IMR-90 (cell line): ENCODE results near the gene TNKS1BP1. TPM values are rescaled to one million over a fixed set of nuclear protein-coding genes. Genes with fewer than 3 reads are reported as not detected.

ENCODE experiments used
- ATAC-seq: fragments of 200-7000 bp; cut with Tn5 transposase; 2 replicates; pipeline ENCODE4 v1.9.1; 2020; ENCODE audit warnings: low read depth, mild to moderate bottlenecking, moderate library complexity
- BruUV-seq: library from RNA; stranded (reverse); fragments of 400-500 nt; replicated peaks from 2 replicates; lab custom pipeline; 2021; lab: Mats Ljungman, UMichigan
- CTCF ChIA-PET: fragments of 300-600 bp; formaldehyde crosslinking; extraction: SDS; loops from one replicate; lab custom pipeline; 2021; ENCODE audit warnings: antibody characterized with exemption; lab: Yijun Ruan, JAX
- POLR2A ChIA-PET: fragments of 300-600 bp; sonication (Branson Sonifier 250); formaldehyde crosslinking; loops from one replicate; lab custom pipeline; 2022; ENCODE audit warnings: antibody characterized with exemption; ENCODE audit not compliant: unreplicated experiment; lab: Charles Lee
- DNase-seq: peaks from one replicate; pipeline ENCODE4 v3.0.0; 2013
- H2AFZ ChIP-seq: replicated peaks from 2 replicates; pipeline ENCODE3; 2013; ENCODE audit warnings: low read length, mild to moderate bottlenecking; ENCODE audit not compliant: poor library complexity
- H2AK5ac ChIP-seq: 2 replicates; pipeline ENCODE4 v1.6.1; 2013; ENCODE audit warnings: low read depth, low read length, inconsistent platforms
- H2AK9ac ChIP-seq: replicated peaks from 2 replicates; pipeline ENCODE3; 2013; ENCODE audit warnings: mild to moderate bottlenecking, low read depth, low read length, moderate library complexity; ENCODE audit not compliant: poor library complexity
- H2BK120ac ChIP-seq: 2 replicates; pipeline ENCODE4 v1.6.1; 2013; ENCODE audit warnings: low read depth, low read length, inconsistent platforms
- H2BK15ac ChIP-seq: 3 replicates; pipeline ENCODE4 v1.6.1; 2013; ENCODE audit warnings: low read depth, low read length, inconsistent platforms
- H2BK20ac ChIP-seq: 2 replicates; pipeline ENCODE4 v1.6.1; 2013; ENCODE audit warnings: low read depth, mild to moderate bottlenecking, inconsistent platforms, low read length, moderate library complexity
- H2BK5ac ChIP-seq: 2 replicates; pipeline ENCODE4 v1.6.1; 2013; ENCODE audit warnings: mild to moderate bottlenecking, low read depth, low read length, inconsistent platforms; ENCODE audit not compliant: poor library complexity, severe bottlenecking
- H3K14ac ChIP-seq: replicated peaks from 2 replicates; pipeline ENCODE4 v1.6.1; 2013; ENCODE audit warnings: low read depth, low read length, inconsistent platforms
- H3K18ac ChIP-seq: 2 replicates; pipeline ENCODE4 v1.6.1; 2013; ENCODE audit warnings: low read depth, low read length, control low read depth
- H3K23ac ChIP-seq: 2 replicates; pipeline ENCODE4 v1.6.1; 2013; ENCODE audit warnings: low read depth, low read length, inconsistent platforms
- H3K27ac ChIP-seq: 2 replicates; pipeline ENCODE4 v1.5.1; 2013; ENCODE audit warnings: mild to moderate bottlenecking, control low read depth, low read length; ENCODE audit not compliant: insufficient read depth
- H3K27me3 ChIP-seq: 2 replicates; pipeline ENCODE4 v1.6.1; 2013; ENCODE audit warnings: low read length; ENCODE audit not compliant: control insufficient read depth, insufficient read depth
- H3K36me3 ChIP-seq: 2 replicates; pipeline ENCODE4 v1.6.1; 2013; ENCODE audit warnings: low read length, mixed read lengths; ENCODE audit not compliant: control insufficient read depth, insufficient read depth
- H3K4ac ChIP-seq: 2 replicates; pipeline ENCODE4 v1.6.1; 2013; ENCODE audit warnings: low read depth, low read length, inconsistent platforms
- H3K4me1 ChIP-seq: 2 replicates; pipeline ENCODE4 v1.6.1; 2013; ENCODE audit warnings: low read length, mixed read lengths; ENCODE audit not compliant: control insufficient read depth, insufficient read depth
- H3K4me2 ChIP-seq: 2 replicates; pipeline ENCODE4 v1.6.1; 2013; ENCODE audit warnings: low read depth, mild to moderate bottlenecking, control low read depth, low read length, moderate library complexity
- H3K4me3 ChIP-seq: 2 replicates; pipeline ENCODE4 v1.5.1; 2013; ENCODE audit warnings: low read depth, mild to moderate bottlenecking, control low read depth, low read length, moderate library complexity; ENCODE audit not compliant: insufficient read depth
- H3K56ac ChIP-seq: 2 replicates; pipeline ENCODE4 v1.6.1; 2013; ENCODE audit warnings: low read length, inconsistent platforms; ENCODE audit not compliant: insufficient read depth; ENCODE audit errors: extremely low read depth
- H3K79me1 ChIP-seq, 2 experiments: 2 replicates each; pipeline ENCODE4 v1.6.1; 2013; ENCODE audit warnings: low read length in 2 of 2, inconsistent platforms in 1 of 2, low read depth in 1 of 2
- H3K9ac ChIP-seq: 2 replicates; pipeline ENCODE4 v1.6.1; 2013; ENCODE audit warnings: low read depth, low read length, control low read depth
- H3K9me1 ChIP-seq: 2 replicates; pipeline ENCODE4 v1.6.1; 2013; ENCODE audit warnings: low read length, inconsistent platforms; ENCODE audit not compliant: insufficient read depth
- H3K9me3 ChIP-seq: 2 replicates; pipeline ENCODE4 v1.6.1; 2013; ENCODE audit warnings: low read length; ENCODE audit not compliant: control insufficient read depth, insufficient read depth
- H4K20me1 ChIP-seq: 2 replicates; pipeline ENCODE4 v1.6.1; 2013; ENCODE audit warnings: low read length, inconsistent platforms; ENCODE audit not compliant: insufficient read depth
- H4K5ac ChIP-seq: 2 replicates; pipeline ENCODE4 v1.6.1; 2013; ENCODE audit warnings: mild to moderate bottlenecking, low read depth, low read length, control low read depth
- H4K8ac ChIP-seq, 2 experiments: 2 replicates each; pipeline ENCODE4 v1.6.1; 2013; ENCODE audit warnings: low read depth in 2 of 2, low read length in 2 of 2, control low read depth in 1 of 2, inconsistent platforms in 1 of 2
- H4K91ac ChIP-seq: 2 replicates; pipeline ENCODE4 v1.6.1; 2013; ENCODE audit warnings: low read depth, low read length, inconsistent platforms; ENCODE audit not compliant: insufficient read depth
- BHLHE40 ChIP-seq: fragments of 150-350 bp; IDR thresholded peaks from 2 replicates; pipeline ENCODE4 v1.6.1; 2016; ENCODE audit warnings: mild to moderate bottlenecking, low read depth, low read length
- CEBPB ChIP-seq: IDR thresholded peaks from 2 replicates; pipeline ENCODE4 v1.6.1; 2012; ENCODE audit warnings: low read depth, low read length, improper control_type of control experiment
- CHD1 ChIP-seq: IDR thresholded peaks from 2 replicates; pipeline ENCODE4 v1.6.1; 2012; ENCODE audit warnings: low read depth, low read length, improper control_type of control experiment
- FOS ChIP-seq: fragments of 150-350 bp; IDR thresholded peaks from 2 replicates; pipeline ENCODE4 v1.6.1; 2016; ENCODE audit warnings: low read depth, low read length
- MAFK ChIP-seq: IDR thresholded peaks from 2 replicates; pipeline ENCODE4 v1.6.1; 2012; ENCODE audit warnings: low read depth, low read length, improper control_type of control experiment
- MAZ ChIP-seq: IDR thresholded peaks from 2 replicates; pipeline ENCODE4 v1.6.1; 2012; ENCODE audit warnings: low read depth, mild to moderate bottlenecking, low read length, improper control_type of control experiment, moderate library complexity, borderline replicate concordance
- MXI1 ChIP-seq: IDR thresholded peaks from 2 replicates; pipeline ENCODE4 v1.6.1; 2012; ENCODE audit warnings: low read depth, mild to moderate bottlenecking, low read length, moderate library complexity, borderline replicate concordance
- NFE2L2 ChIP-seq: fragments of 150-350 bp; IDR thresholded peaks from 2 replicates; pipeline ENCODE4 v1.6.1; 2016; ENCODE audit warnings: low read depth, mild to moderate bottlenecking, low read length
- POLR2A ChIP-seq: IDR thresholded peaks from 2 replicates; pipeline ENCODE4 v1.6.1; 2012; ENCODE audit warnings: mild to moderate bottlenecking, low read depth, low read length
- RAD21 ChIP-seq: IDR thresholded peaks from 2 replicates; pipeline ENCODE4 v1.6.1; 2012; ENCODE audit warnings: low read length, improper control_type of control experiment
- RCOR1 ChIP-seq: IDR thresholded peaks from 2 replicates; pipeline ENCODE4 v1.6.1; 2012; ENCODE audit warnings: mild to moderate bottlenecking, low read length, improper control_type of control experiment; ENCODE audit not compliant: insufficient replicate concordance
- RFX5 ChIP-seq: IDR thresholded peaks from 2 replicates; pipeline ENCODE4 v1.8.0; 2012; ENCODE audit warnings: low read depth, mild to moderate bottlenecking, low read length, moderate library complexity
- SMC3 ChIP-seq: fragments of 150-350 bp; IDR thresholded peaks from 2 replicates; pipeline ENCODE4 v1.6.1; 2016; ENCODE audit warnings: low read depth, mild to moderate bottlenecking, antibody characterized with exemption, low read length, moderate library complexity
- WGBS, 2 experiments: methylation state at CpG; one replicate each; pipeline versions ENCODE4 v1.1.5 to v1.1.7; 2013; ENCODE audit warnings: missing lambda C conversion rate in 2 of 2; ENCODE audit not compliant: insufficient read length in 1 of 2; ENCODE audit errors: extremely low coverage in 2 of 2; 5-methylcytosine and 5-hydroxymethylcytosine counted together
- dilution Hi-C: fragments of 300-500 bp; cut with HindIII; formaldehyde crosslinking; loops from one replicate; pipeline ENCODE4 v1.14.3; 2018; ENCODE audit warnings: low sequenced_read_pairs; ENCODE audit not compliant: unreplicated experiment
- in situ Hi-C: fragments of 300-500 bp; cut with MboI; formaldehyde crosslinking; loops from 3 replicates; pipeline ENCODE4 v1.14.3; 2019; ENCODE audit warnings: low sequenced_read_pairs, inconsistent platforms, mixed read lengths
- intact Hi-C: fragments of 100-400 bp; cut with micrococcal nuclease; formaldehyde crosslinking; loops from 2 replicates; pipeline ENCODE4 v1.10.0; 2022
- polyA plus RNA-seq, 3 experiments: library from polyadenylated mRNA; depleted of rRNA; stranded (reverse); fragments of >200 nt; gene quantifications; 2 replicates each; pipeline ENCODE4 v1.2.3, GENCODE V29; 2012; ENCODE audit warnings: low replicate concordance in 1 of 3
- total RNA-seq: library from RNA; depleted of rRNA; stranded (reverse); fragments of >200 nt; gene quantifications from 2 replicates; pipeline ENCODE4 v1.2.3, GENCODE V29; 2012
- TF ChIP-seq, protein P1 (sequence below): fragments of 150-350 bp; IDR thresholded peaks from 2 replicates; pipeline ENCODE4 v1.6.1; 2017; ENCODE audit warnings: mild to moderate bottlenecking, antibody characterized with exemption, low read length, low read depth
- TF ChIP-seq, protein P2 (sequence below): conservative IDR thresholded peaks from 2 replicates; pipeline ENCODE4 v1.5.1; 2012; ENCODE audit warnings: mild to moderate bottlenecking, low read depth, low read length, improper control_type of control experiment
- TF ChIP-seq, protein P3 (sequence below): fragments of 150-350 bp; IDR thresholded peaks from 2 replicates; pipeline ENCODE4 v1.6.1; 2016; ENCODE audit warnings: low read depth, mild to moderate bottlenecking, low read length, moderate library complexity, borderline replicate concordance

TNKS1BP1 gene
- total and polyA plus RNA-seq, 2 of the 4 experiments (the other 2 are of a cell fraction), result 31.7 to 71.4 TPM

DNA sequence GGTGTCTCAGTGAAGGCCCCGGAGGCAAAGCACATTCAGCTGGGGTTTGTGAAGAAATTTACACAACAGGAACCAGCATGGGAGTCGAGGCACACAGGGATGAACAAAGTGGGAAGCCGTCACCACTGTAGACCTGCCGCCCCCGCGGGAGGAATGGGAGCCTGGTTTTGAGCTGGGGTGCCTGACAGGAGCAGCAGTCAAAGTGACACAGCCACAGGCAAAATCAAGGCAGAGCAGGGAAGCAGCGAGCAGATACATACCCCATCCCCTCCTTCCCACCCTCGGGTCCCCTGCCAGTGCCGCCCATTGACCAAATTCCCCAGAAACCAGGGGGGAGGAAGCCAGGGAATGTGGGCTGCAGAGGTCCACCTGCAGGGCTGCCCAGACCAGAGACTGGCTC is 34.2 kb upstream of the TNKS1BP1 start:
- H2AK5ac ChIP-seq, result no peak overlapping the region
- H3K4me3 ChIP-seq, result no peak overlapping the region
- ATAC-seq, result no peak
- no peak overlapping the region for H3K18ac ChIP-seq
- H3K56ac ChIP-seq, result no peak overlapping the region
- H3K9ac ChIP-seq, result no peak overlapping the region
- H2BK15ac ChIP-seq, result no peak overlapping the region
- H2BK20ac ChIP-seq, result no peak overlapping the region
- peaks cover 3% of the 10 kb centered on the region; the same call in 1 of the 2 replicates for H3K9me3 ChIP-seq
- H2AFZ ChIP-seq, result no peak overlapping the region
- no peak overlapping the region for H2BK5ac ChIP-seq
- H3K4me1 ChIP-seq, result no peaks in the 10 kb centered on the region
- H3K9me1 ChIP-seq, result no peaks in the 10 kb centered on the region
- dilution Hi-C loops (no loop called here), intact Hi-C loops (no loop called here), in situ Hi-C loops (loop anchor here (25.0 kb wide), 1 partner anchor 522 kb away; no protein-coding TSS in a partner anchor)
- H2AK9ac ChIP-seq, result no peak overlapping the region
- no peak overlapping the region for H2BK120ac ChIP-seq
- H3K36me3 ChIP-seq, result no peaks in the 10 kb centered on the region
- BruUV-seq, result no TSS peak
- H3K27me3 ChIP-seq, result peaks cover 39% of the 10 kb centered on the region
- no peak overlapping the region for H3K14ac ChIP-seq
- 66% methylated on average over 7 of the region's 9 CpGs; no CpG with 5 or more reads in 1 of the 2 experiments for WGBS, 2 experiments
- H3K4ac ChIP-seq, result no peak overlapping the region
- H3K23ac ChIP-seq, result no peak overlapping the region
- no peaks in the 10 kb centered on the region for H3K79me1 ChIP-seq
- H4K91ac ChIP-seq, result no peak overlapping the region
- H3K4me2 ChIP-seq, result no peak overlapping the region
- no peak overlapping the region for H4K8ac ChIP-seq
- H3K27ac ChIP-seq, result no peak overlapping the region
- no peaks in the 10 kb centered on the region for H4K20me1 ChIP-seq
- DNase-seq, result no peak
- no peak overlapping the region for H4K5ac ChIP-seq
- ChIA-PET CTCF (no interaction called here), POLR2A (no interaction called here)
- no peak for TF ChIP-seq POLR2A
- no peak for TF ChIP-seq CEBPB
- no peak for TF ChIP-seq SMC3
- no peak for TF ChIP-seq RCOR1
- no peak for TF ChIP-seq RAD21
- TF ChIP-seq RFX5, result no peak
- no peak for TF ChIP-seq FOS
- TF ChIP-seq, protein P1, sequence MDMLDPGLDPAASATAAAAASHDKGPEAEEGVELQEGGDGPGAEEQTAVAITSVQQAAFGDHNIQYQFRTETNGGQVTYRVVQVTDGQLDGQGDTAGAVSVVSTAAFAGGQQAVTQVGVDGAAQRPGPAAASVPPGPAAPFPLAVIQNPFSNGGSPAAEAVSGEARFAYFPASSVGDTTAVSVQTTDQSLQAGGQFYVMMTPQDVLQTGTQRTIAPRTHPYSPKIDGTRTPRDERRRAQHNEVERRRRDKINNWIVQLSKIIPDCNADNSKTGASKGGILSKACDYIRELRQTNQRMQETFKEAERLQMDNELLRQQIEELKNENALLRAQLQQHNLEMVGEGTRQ, result no peak
- TF ChIP-seq BHLHE40, result no peak
- TF ChIP-seq, protein P2, sequence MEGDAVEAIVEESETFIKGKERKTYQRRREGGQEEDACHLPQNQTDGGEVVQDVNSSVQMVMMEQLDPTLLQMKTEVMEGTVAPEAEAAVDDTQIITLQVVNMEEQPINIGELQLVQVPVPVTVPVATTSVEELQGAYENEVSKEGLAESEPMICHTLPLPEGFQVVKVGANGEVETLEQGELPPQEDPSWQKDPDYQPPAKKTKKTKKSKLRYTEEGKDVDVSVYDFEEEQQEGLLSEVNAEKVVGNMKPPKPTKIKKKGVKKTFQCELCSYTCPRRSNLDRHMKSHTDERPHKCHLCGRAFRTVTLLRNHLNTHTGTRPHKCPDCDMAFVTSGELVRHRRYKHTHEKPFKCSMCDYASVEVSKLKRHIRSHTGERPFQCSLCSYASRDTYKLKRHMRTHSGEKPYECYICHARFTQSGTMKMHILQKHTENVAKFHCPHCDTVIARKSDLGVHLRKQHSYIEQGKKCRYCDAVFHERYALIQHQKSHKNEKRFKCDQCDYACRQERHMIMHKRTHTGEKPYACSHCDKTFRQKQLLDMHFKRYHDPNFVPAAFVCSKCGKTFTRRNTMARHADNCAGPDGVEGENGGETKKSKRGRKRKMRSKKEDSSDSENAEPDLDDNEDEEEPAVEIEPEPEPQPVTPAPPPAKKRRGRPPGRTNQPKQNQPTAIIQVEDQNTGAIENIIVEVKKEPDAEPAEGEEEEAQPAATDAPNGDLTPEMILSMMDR, result no peak
- no peak for TF ChIP-seq MXI1
- TF ChIP-seq MAFK, result no peak
- TF ChIP-seq, protein P3, sequence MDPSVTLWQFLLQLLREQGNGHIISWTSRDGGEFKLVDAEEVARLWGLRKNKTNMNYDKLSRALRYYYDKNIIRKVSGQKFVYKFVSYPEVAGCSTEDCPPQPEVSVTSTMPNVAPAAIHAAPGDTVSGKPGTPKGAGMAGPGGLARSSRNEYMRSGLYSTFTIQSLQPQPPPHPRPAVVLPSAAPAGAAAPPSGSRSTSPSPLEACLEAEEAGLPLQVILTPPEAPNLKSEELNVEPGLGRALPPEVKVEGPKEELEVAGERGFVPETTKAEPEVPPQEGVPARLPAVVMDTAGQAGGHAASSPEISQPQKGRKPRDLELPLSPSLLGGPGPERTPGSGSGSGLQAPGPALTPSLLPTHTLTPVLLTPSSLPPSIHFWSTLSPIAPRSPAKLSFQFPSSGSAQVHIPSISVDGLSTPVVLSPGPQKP, result no peak
- no peak for TF ChIP-seq MAZ
- no peak for TF ChIP-seq NFE2L2
- TF ChIP-seq CHD1, result no peak
